GM10847 (cell line): ENCODE data around the gene OXA1L.

Experiments
- POLR2A ChIP-seq: IDR thresholded peaks from 2 replicates; pipeline ENCODE4 v1.6.1; 2011; ENCODE audit not compliant: insufficient read length; ENCODE audit errors: extremely low read depth

Gene OXA1L

DNA sequence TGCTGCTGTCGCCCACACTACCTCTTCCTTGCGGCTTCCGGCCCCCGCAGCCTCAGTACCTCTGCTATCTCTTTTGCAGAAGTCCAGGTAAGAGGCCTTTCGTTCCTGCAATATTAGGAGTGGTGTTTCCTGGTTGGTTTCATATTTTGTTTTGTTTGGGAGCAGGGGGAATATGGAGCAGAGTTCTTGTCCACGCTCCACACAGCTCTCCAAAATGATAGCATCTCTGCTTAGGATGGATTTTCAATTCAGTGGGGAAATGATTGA is 768 bp downstream of the OXA1L start:
- no peak for TF ChIP-seq POLR2A

DNA sequence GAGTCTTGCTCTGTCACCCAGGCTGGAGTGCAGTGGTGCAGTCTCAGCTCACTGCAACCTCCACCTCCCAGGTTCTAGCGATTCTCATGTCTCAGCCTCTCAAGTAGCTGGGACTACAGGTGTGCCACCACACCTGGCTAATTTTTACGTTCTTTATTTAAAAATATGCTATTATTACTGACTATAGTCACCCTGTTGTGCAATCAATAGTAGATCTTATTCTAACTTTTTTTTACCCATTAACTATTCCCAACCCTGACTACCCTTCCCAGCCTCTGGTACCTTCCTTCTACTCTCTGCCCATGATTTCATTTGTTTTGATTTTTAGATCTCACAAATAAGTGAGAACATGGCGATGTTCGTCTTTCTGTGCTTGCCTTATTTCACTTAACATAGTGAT is 2.5 kb downstream of the OXA1L start:
- TF ChIP-seq POLR2A, result no peak

DNA sequence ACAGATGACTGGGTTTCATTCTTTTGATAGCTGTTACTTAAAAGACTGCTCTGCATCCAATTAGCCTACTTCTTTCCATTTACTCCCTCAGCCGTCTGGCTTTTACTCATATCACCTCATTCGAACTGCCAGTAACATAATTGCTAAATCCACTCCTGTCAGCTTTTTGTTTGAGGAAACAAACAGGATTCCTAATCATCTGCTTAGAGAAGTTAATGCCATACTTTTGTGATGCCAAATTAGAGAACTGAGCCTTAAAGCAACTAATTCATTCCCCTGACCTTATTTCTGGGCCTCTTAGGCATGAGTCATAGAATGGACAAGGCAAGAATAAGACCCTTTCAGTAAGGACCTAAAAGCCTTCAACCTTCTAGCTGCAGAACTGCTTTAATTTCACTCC is 2.9 kb downstream of the OXA1L start:
- TF ChIP-seq POLR2A, result no peak

DNA sequence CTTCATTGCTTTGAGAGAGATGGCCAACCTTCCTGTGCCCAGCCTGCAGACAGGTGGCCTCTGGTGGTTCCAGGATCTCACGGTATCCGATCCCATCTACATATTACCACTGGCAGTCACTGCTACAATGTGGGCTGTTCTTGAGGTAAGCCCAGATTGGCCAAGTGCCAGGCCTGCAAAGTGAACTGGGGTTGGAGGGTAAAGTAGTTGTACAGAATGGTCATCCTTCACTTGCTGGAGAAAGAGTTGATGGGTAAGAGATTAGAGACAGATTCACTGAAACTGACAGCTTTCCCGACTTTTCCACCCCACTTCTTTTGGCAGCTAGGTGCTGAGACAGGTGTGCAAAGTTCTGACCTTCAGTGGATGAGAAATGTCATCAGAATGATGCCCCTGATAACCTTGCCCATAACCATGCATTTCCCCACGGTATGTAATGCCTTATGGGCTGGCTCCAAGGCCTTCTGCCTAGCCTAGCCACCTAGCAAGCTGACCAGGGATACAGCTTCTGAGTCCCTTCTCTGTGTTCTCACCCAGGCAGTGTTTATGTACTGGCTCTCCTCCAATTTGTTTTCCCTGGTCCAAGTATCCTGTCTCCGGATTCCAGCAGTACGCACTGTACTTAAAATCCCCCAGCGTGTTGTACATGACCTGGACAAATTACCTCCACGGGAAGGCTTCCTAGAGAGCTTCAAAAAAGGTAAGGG is 4.1 kb downstream of the OXA1L start:
- TF ChIP-seq POLR2A, result no peak

DNA sequence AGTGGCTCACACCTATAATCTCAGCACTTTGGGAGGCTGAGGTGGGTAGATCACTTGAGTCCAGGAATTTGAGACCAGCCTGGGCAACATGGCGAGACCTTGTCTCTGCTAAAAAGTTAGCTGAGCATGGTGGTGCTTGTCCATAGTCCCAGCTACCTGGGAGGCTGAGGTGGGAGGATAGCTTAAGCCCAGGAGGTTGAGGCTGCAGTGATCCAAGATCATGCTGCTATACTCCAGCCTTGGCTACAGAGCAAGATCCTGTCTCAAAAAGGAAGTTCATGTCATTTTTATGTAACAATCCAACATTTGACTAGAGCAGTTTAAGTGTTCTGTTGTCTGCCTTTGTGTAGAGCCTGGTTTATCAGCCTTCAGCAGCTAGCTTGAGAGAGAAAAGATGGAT is 6.2 kb downstream of the OXA1L start:
- TF ChIP-seq POLR2A, result no peak

DNA sequence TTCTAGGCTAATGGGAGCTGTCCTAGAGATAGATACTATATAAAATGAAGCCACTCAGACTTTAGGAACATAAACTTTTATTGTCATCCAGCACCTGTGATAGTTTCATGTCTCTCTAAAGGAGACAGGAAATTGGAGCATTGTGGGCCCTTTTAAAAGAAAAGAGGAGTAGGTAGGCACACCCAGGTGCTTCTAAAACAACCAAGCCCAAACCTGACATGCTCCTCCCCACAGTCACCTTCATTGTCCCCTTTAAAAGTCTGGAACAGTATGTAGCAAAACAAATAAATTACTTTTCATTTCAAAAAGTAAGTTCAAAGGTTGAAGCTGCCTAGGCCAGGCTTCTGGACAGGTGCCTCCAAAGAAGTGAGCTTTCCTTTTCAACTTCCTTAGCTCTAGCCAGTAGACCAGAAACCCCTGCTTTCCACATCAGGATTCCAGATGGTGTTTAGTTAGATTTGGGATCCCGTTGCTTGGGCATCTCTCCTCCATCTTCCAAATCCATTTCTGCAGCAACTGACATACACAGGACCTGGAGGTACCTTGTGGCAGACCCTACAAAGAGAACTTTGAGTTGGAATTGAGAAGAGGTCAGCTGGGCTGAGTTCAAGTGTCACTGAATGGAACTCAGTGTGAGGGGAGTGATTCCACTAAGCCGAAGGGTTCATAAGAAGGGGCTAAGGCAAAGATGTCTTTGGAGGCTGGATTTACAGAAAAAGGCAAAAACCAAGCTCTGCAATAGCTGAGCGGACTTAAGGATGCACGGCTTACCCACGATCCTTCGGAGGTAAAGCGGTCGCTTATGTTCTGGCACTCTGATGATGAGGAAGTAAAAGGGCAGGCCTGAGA is 6.9 kb downstream of the OXA1L start:
- TF ChIP-seq POLR2A, result no peak

DNA sequence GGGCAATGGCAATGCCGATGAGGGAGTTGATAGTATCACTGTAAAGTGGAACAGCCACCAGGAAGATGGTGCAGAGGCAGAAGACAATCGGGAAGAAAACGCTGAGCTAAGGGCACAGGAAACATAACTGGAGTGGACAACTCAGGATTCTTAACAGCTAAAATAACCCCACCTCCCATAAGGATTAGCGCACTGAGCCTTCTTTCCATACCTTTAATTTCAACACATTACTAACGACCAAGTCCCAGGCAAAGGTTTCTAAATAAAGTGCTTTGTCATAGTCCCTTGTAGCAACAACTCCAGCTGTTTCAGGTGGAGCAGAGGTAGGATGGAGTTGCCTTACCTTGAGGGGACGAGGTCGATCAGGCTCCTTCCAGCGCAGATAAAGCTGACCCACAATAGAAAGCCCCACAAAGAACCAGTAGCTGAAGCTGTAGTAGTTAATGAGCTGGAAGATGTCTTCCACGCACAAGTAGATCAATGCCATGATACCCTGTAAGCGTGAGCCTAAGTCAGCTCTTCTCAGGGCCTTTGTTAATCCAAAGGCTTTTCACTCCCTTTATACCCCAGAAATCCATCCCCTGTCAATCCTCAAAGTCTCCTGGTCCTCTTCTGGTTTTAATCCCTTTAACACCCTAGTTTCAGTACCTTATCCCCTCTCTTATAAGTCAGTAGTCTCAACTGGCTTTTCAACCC is 7.7 kb downstream of the OXA1L start:
- TF ChIP-seq POLR2A, result no peak

DNA sequence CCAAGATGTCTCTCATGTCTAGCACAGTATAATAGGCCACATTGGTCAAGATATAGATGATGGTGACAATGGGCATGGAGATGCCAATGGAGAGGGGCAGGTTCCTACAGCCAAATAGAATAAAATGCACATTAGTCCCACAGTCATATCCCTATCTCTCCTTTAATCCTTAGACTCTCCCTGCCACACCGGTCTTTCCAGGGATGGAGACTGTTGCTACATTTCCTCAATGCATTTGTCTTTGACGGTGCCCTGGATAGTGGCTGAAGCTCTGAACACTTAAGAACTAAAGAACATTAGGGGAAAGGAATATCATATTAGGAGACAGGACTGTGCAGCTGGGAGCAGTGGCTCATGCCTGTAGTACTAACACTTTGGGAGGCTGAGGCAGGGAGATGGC is 9.7 kb downstream of the OXA1L start:
- no peak for TF ChIP-seq POLR2A

DNA sequence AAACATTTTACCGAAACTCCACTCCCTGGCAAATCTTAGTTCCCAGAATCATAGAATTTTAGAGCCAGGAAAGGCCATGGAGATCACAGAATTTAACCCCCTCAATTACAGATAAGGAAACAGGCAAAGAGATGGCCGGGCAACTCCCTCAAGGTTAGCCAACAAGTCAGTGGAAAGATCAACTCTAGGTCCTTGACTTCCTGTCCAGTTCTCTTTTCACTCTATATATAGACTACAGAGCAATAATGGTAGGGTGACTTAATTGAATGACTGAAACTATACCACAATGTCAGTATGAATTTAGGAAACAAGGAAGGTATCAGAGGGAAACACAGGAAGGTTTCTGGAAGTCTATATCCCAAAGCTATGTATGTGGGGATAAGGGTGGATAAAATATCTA is 11.6 kb downstream of the OXA1L start:
- no peak for TF ChIP-seq POLR2A

DNA sequence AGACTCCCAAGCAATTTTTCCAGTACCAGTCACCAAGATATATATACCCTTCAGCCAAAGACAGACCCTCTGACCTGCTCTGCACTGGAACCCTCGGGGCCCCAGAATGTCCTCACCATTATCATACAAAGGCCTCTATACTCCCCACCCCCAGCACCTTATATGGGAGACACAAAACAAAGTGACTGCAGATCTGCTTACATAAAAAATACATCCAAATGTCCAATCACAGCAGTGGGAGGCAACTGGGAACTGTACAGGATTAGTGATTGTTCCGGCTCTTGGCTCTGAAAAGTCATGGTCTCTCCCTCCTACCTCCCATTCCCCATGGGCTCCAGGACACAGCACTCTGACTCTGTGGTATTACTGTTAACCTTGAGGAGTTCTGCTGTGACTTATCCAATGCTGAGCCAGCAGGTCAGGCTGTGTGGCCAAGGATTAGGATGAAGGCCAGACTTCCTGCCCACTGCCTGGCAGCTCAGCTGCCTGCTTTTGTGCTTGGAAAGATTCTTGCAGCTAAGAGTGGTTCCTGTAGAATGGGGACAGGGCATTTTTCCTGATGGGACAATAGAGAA is 13.7 kb downstream of the OXA1L start:
- TF ChIP-seq POLR2A, result no peak

DNA sequence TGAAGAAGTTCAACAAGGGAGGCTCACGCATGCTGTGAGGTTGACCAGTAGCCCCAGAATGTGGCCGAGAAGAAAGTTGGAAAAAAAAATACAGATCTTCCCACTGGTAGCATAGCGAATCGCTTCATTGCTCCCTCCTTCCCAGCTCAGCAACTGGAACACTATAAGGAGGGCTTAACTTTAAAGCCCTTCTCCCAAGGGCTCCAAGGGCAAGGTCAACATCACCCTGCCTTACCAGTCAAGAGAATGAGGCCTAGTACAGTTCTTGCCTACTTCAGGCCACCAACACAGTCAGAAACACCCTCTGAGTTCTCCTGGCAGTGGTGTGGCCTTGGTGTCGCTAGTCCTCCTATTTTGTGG is 14.4 kb downstream of the OXA1L start:
- TF ChIP-seq POLR2A, result no peak

DNA sequence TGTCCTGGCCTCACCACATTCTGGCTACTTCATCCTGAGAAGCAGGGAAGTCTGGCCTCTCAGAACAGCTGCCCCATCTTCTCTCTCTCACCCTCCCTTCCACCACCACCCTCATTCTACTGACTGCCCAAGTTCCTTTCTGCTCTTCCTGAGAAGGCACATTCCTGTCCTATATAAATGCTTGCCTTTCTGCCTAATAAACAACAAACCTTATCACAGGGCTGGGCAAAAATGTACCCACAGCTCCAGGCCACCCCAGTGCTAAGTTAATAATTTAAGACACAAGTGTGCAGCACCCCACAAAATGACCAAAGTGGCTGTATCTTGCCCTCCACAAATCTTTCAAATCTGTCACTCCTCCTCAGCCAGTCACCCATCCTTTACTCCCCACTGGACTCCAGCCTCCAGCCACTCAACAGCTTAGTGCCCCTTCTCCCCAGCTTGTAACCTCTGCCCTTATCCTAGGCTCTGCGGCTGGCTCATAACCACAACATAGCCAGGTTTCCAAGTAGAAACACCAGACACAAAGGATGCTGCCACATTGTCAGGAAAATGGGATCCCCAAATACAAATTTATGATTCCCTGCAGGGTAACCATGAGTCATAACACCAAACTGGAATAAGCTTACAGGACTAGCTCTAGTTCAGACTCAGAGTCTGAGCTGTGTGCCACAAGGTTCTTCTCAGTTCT is 15.0 kb downstream of the OXA1L start:
- no peak for TF ChIP-seq POLR2A

DNA sequence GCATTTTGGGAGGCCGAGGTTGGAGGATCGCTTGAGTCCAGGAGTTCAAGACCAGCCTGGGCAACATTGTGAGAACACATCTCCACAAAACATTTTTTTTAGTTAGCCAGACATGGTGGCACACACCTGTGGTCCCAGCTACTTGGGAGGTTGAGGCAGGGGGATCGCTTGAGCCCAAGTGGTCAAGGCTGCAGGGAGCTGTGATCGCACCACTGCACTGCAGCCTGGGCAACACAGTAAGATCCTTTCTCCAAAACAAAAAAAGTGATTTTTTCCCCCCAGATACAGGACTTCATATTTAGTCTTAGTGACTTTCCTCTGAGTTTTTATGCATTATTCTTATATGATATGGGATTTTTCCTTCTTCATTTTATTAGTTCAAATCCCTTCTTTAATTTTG is 20.2 kb downstream of the OXA1L start:
- TF ChIP-seq POLR2A, result no peak

DNA sequence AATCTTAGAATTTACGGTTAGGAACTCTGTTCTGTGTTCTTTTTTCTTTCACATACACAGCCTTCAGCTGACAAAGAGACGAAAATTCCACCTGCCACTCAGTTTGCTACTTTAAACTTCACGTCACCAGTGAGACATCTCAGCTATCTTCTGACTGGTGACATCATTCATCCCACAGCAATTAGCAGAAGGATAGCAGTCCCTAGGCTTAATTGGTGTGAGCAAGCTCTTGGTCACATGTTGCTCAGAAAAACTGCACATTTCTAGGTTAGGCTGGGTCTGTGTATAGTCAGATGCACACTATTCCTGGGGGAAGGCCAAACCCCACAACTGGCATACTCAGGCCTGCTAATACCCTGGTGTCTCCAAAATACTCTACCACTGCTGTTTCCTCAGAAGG is 24.8 kb downstream of the OXA1L start:
- TF ChIP-seq POLR2A, result no peak

DNA sequence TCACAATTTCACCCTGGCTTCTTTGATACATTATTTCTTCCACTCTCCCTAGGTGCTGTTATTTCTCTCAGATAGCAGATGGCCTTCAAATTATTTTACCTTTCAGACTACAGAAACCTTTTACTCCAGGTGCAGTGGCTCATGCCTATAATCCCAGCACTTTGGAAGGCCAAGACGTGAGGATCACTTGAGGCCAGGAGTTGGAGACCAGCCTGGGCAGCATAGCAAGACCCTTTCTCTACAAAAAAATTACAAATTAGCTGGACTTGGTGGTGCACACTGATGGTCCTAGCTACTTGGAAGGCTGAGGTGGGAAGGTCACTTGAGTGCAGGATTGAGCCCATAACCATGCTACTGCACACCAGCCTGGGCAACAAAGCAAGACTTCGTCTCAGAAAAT is 25.7 kb downstream of the OXA1L start:
- no peak for TF ChIP-seq POLR2A
